Stimulated activated CD8-positive, alpha-beta memory T cell treated with anti-CD3 and anti-CD28 coated beads, Interleukin-2, amount 100 ng/mL, for 1 hour (primary cell): ENCODE data around the gene SUPT7L.
"Not testable (repeated sequence)": the region's sequence is repeated elsewhere in the genome, so short reads cannot be mapped to it uniquely, and the experiment has no call there.

Experiments used
- DNase-seq, 2 donors: peaks; one replicate each; pipeline ENCODE4 v3.0.0-alpha.2; 2020; ENCODE audit warnings: low read depth in 2 of 2

The SUPT7L gene

GRCh38 chr2:27685577-27685976 is 22.2 kb upstream of the SUPT7L start:
- DNase-seq: no peak

GRCh38 chr2:27685006-27685405 is 21.6 kb upstream of the SUPT7L start:
- DNase-seq: not testable (repeated sequence)

GRCh38 chr2:27683390-27684071 is 20.1 kb upstream of the SUPT7L start:
- DNase-seq: peak; percentile 60 to 69

- not testable (repeated sequence) for DNase-seq
These were observed 18.9 kb upstream of the SUPT7L start for GRCh38 chr2:27682334-27682771.

GRCh38 chr2:27681841-27682240 is 18.4 kb upstream of the SUPT7L start:
- no peak for DNase-seq

GRCh38 chr2:27680571-27680970 is 17.2 kb upstream of the SUPT7L start:
- DNase-seq: no peak

- no peak for DNase-seq
These were observed 9.5 kb upstream of the SUPT7L start for GRCh38 chr2:27672723-27673486.

GRCh38 chr2:27671235-27671634 is 7.8 kb upstream of the SUPT7L start:
- no peak for DNase-seq

GRCh38 chr2:27667446-27667845 is 4.0 kb upstream of the SUPT7L start:
- no peak for DNase-seq

- DNase-seq: no peak
These were observed 1.4 kb upstream of the SUPT7L start for GRCh38 chr2:27664622-27665363.

GRCh38 chr2:27664154-27664574 is 750 bp upstream of the SUPT7L start:
- no peak for DNase-seq

- DNase-seq: no peak
These were observed 2.0 kb downstream of the SUPT7L start for GRCh38 chr2:27661371-27661770.

- no peak for DNase-seq
These were observed 8.1 kb downstream of the SUPT7L start for GRCh38 chr2:27655155-27655951.

- DNase-seq: no peak
These were observed 10.0 kb downstream of the SUPT7L start for GRCh38 chr2:27653397-27653796.

GRCh38 chr2:27652790-27653189 is 10.6 kb downstream of the SUPT7L start:
- DNase-seq: no peak

GRCh38 chr2:27652341-27652740 is 11.1 kb downstream of the SUPT7L start:
- no peak for DNase-seq

GRCh38 chr2:27651056-27651455 is 12.4 kb downstream of the SUPT7L start:
- no peak for DNase-seq

GRCh38 chr2:27647737-27648136 is 15.7 kb downstream of the SUPT7L start:
- DNase-seq: no peak

- no peak for DNase-seq
These were observed 16.1 kb downstream of the SUPT7L start for GRCh38 chr2:27647289-27647688.

GRCh38 chr2:27645197-27645596 is 18.2 kb downstream of the SUPT7L start:
- no peak for DNase-seq

GRCh38 chr2:27640722-27641245 is 22.6 kb downstream of the SUPT7L start:
- DNase-seq: no peak
